ENCODE data around the gene NIT1. TPM values are rescaled to one million over a fixed set of nuclear protein-coding genes. Genes with fewer than 3 reads are reported as not detected.

Gene NIT1
- total RNA-seq, 1 experiment from 2014 or later: 65.9 TPM

- TF ChIP-seq REST (IDR thresholded peaks at IDR 0.05; ENCODE audit: low read depth): no peak
- no peak for TF ChIP-seq MAX (IDR thresholded peaks at IDR 0.05)
- no peak for TF ChIP-seq ZFX (IDR thresholded peaks at IDR 0.05)
- TF ChIP-seq POLR2A (IDR thresholded peaks at IDR 0.05; ENCODE audit: borderline replicate concordance, extremely low read depth, insufficient read depth, insufficient read length): no peak
- TF ChIP-seq SRF (IDR thresholded peaks at IDR 0.05; ENCODE audit: low read depth): no peak
- no peak for TF ChIP-seq ELF1 (IDR thresholded peaks at IDR 0.05; ENCODE audit: borderline replicate concordance, low read depth)
- no peak for TF ChIP-seq CEBPB (IDR thresholded peaks at IDR 0.05; ENCODE audit: low read depth)
- TF ChIP-seq EGR1 (IDR thresholded peaks at IDR 0.05; ENCODE audit: low read depth): no peak
- no peak for TF ChIP-seq SP1 (IDR thresholded peaks at IDR 0.05; ENCODE audit: low read depth)
- TF ChIP-seq CBX3 (IDR thresholded peaks at IDR 0.05; ENCODE audit: low read depth): no peak
Measured at GRCh38 chr1:161158316-161159010, 40.6 kb downstream of the NIT1 start (continued).

GRCh38 chr1:161159087-161159912, 41.4 kb downstream of the NIT1 start, which contains the start of gene USP21:
Gene USP21, plus strand, starts transcription at chr1:161159500. Its CDS starts 1,141 bp downstream, at chr1:161160641.
- CTCF ChIA-PET: no interaction called here
- RAD21 ChIA-PET (ENCODE audit: low non-redundant PET in 1 of 2, low total read pairs in 2 of 2, uncharacterized antibody in 2 of 2, unreplicated experiment in 2 of 2): no interaction called here
- TF ChIP-seq JUND (IDR thresholded peaks at IDR 0.05) (no peak), CTCF (IDR thresholded peaks at IDR 0.05 in 2 of 3, conservative IDR thresholded peaks at IDR 0.05 in 1 of 3; ENCODE audit: borderline replicate concordance in 1 of 3, insufficient read depth in 1 of 3, low read depth in 2 of 3, low read length in 2 of 3) (peak in 2 of 3 experiments; percentile 34 to 43; a peak in 3 of 6 replicates), ATF3 (IDR thresholded peaks at IDR 0.05) (no peak), FOSL1 (IDR thresholded peaks at IDR 0.05; ENCODE audit: low read depth) (no peak), SIN3A (IDR thresholded peaks at IDR 0.05; ENCODE audit: low read depth) (no peak), ZFX (IDR thresholded peaks at IDR 0.05) (peak; percentile 39; the same call in 1 of the 2 replicates), SRF (IDR thresholded peaks at IDR 0.05; ENCODE audit: low read depth) (no peak), SP1 (IDR thresholded peaks at IDR 0.05; ENCODE audit: low read depth) (no peak), POLR2A (IDR thresholded peaks at IDR 0.05; ENCODE audit: borderline replicate concordance, extremely low read depth, insufficient read depth, insufficient read length) (peak; percentile 37), TCF7L2 (IDR thresholded peaks at IDR 0.05; ENCODE audit: borderline replicate concordance, extremely low read depth, insufficient read depth, insufficient read length) (no peak), POLR2AphosphoS5 (IDR thresholded peaks at IDR 0.05; ENCODE audit: low read depth, low read length) (peak; percentile 85), ELF1 (IDR thresholded peaks at IDR 0.05; ENCODE audit: borderline replicate concordance, low read depth) (no peak), EZH2phosphoT487 (IDR thresholded peaks at IDR 0.05; ENCODE audit: borderline replicate concordance) (no peak), CBX3 (IDR thresholded peaks at IDR 0.05; ENCODE audit: low read depth) (no peak)

More at GRCh38 chr1:161159087-161159912, 41.4 kb downstream of the NIT1 start, which contains the start of gene USP21:
- Histone ChIP-seq H3K4me1 (ENCODE audit: control insufficient read depth in 1 of 2, insufficient read depth in 2 of 2, low read length in 2 of 2) (peaks cover 8 to 24% of the 10 kb centered on the region in 2 experiments; a peak in 2 of 4 replicates), H3K9ac (ENCODE audit: low read length) (peak within 1 kb of the TSS; percentile 97), H3K4me2 (ENCODE audit: low read length) (peak within 1 kb of the TSS; percentile 90), H4K20me1 (ENCODE audit: insufficient read depth) (no peaks in the 10 kb centered on the region), H3K27me3 (ENCODE audit: insufficient read depth, low read length) (no peaks in the 10 kb centered on the region), H3K27ac (ENCODE audit: low read depth, low read length) (peak within 1 kb of the TSS; percentile 53), H3K9me3 (ENCODE audit: control insufficient read depth in 1 of 2, insufficient read depth in 1 of 2, low read depth in 1 of 2, low read length in 2 of 2) (no peaks in the 10 kb centered on the region), H3K79me2 (ENCODE audit: insufficient read depth, low read length) (peaks cover 16% of the 10 kb centered on the region; the same call in 1 of the 2 replicates), H2AFZ (ENCODE audit: low read depth, low read length, poor library complexity, severe bottlenecking) (no peak within 1 kb of the TSS), H3K9me2 (ENCODE audit: insufficient read depth) (no peaks in the 10 kb centered on the region), H3K4me3 (replicated peaks in 1 of 2; ENCODE audit: low read depth in 1 of 2, low read length in 2 of 2) (peak within 1 kb of the TSS; percentile 77 to 91), H3K36me3 (ENCODE audit: control insufficient read depth in 1 of 2, insufficient read depth in 2 of 2, low read length in 2 of 2) (peaks cover 5 to 21% of the 10 kb centered on the region in 2 experiments; a peak in 2 of 4 replicates)
- DNase-seq (ENCODE audit: low read depth, low spot score) (peak; percentile 73), ATAC-seq (peak; percentile 92)
- POLR2A ChIA-PET: interaction anchor here (0.6 to 0.9 kb wide), 2 partner anchors 28 to 174 kb away, joined by 4 read pairs; no protein-coding TSS in a partner anchor
- intact Hi-C loops (cut with micrococcal nuclease): no loop called here
- TSS peak; percentile 33 for BruUV-seq (replicated peaks)

Data from HCT116 (cell line).